Measurements from ENCODE around the gene CREB3L2. TPM values are rescaled to one million over a fixed set of nuclear protein-coding genes. Genes with fewer than 3 reads are reported as not detected.

The CREB3L2 gene
- total and polyA plus RNA-seq, 2 of the 4 experiments (the other 2 are of a cell fraction) = 42.3 to 57.9 TPM

GRCh38 chr7:137953043-137953664 is 48.7 kb downstream of the CREB3L2 start:
- no peak overlapping the region for H3K4me3 ChIP-seq (ENCODE audit: insufficient read depth, low read depth, low read length)

More at GRCh38 chr7:137953043-137953664, 48.7 kb downstream of the CREB3L2 start:
- intact Hi-C loops (cut with micrococcal nuclease) = loop anchor here (1.0 to 2.0 kb wide), 2 partner anchors 14 to 37 kb away; no protein-coding TSS in a partner anchor
- ATAC-seq (ENCODE audit: low read depth) = peak; percentile 86
- Histone ChIP-seq H2BK5ac (ENCODE audit: low read depth, low read length, poor library complexity, severe bottlenecking) (peak overlapping the region; percentile 85), H3K23ac (ENCODE audit: low read depth, low read length) (peak overlapping the region; percentile 57; the same call in 1 of the 2 replicates), H3K9me3 (ENCODE audit: control insufficient read depth, insufficient read depth, low read length) (no peaks in the 10 kb centered on the region), H2BK20ac (ENCODE audit: low read depth, low read length) (peak overlapping the region; percentile 66; the same call in 1 of the 2 replicates), H4K91ac (ENCODE audit: insufficient read depth, low read depth, low read length) (peak overlapping the region; percentile 66; the same call in 1 of the 2 replicates), H3K4me1 (ENCODE audit: control insufficient read depth, insufficient read depth, low read length) (peaks cover 21% of the 10 kb centered on the region), H2AK5ac (ENCODE audit: low read depth, low read length) (peak overlapping the region; percentile 40), H3K14ac (replicated peaks; ENCODE audit: low read depth, low read length) (peak overlapping the region; percentile 16; the same call in 1 of the 2 replicates), H2AFZ (replicated peaks; ENCODE audit: low read length, poor library complexity) (no peak overlapping the region), H3K18ac (ENCODE audit: low read depth, low read length) (peak overlapping the region; percentile 84; the same call in 1 of the 2 replicates), H3K9me1 (ENCODE audit: insufficient read depth, low read length) (peaks cover 31% of the 10 kb centered on the region), H2AK9ac (replicated peaks; ENCODE audit: low read depth, low read length, poor library complexity) (no peak overlapping the region), H3K79me1 (ENCODE audit: low read depth in 1 of 2, low read length in 2 of 2) (peaks cover 45 to 93% of the 10 kb centered on the region in 2 experiments), H3K27me3 (ENCODE audit: control insufficient read depth, insufficient read depth, low read length) (no peaks in the 10 kb centered on the region), H4K5ac (ENCODE audit: low read depth, low read length) (peak overlapping the region; percentile 45; the same call in 1 of the 2 replicates), H3K36me3 (ENCODE audit: control insufficient read depth, insufficient read depth, low read length) (peaks cover 7% of the 10 kb centered on the region; the same call in 1 of the 2 replicates), H3K27ac (ENCODE audit: insufficient read depth, low read length) (peak overlapping the region; percentile 82), H4K20me1 (ENCODE audit: insufficient read depth, low read length) (peaks cover 88% of the 10 kb centered on the region), H2BK15ac (ENCODE audit: low read depth, low read length) (0 out of 3 replicates have a peak overlapping the region, but pooled peaks have one; percentile 4), H3K4me2 (ENCODE audit: low read depth, low read length) (peak overlapping the region; percentile 88), H3K4ac (ENCODE audit: low read depth, low read length) (peak overlapping the region; percentile 75), H3K9ac (ENCODE audit: low read depth, low read length) (peak overlapping the region; percentile 28; the same call in 1 of the 2 replicates), H3K56ac (ENCODE audit: extremely low read depth, insufficient read depth, low read length) (peak overlapping the region; percentile 56), H2BK120ac (ENCODE audit: low read depth, low read length) (peak overlapping the region; percentile 48), H4K8ac (ENCODE audit: low read depth in 2 of 2, low read length in 2 of 2) (peak overlapping the region in 1 of 2 experiments; percentile 66; a peak in 1 of 4 replicates)
- dilution Hi-C loops (cut with HindIII; ENCODE audit: low sequenced_read_pairs, unreplicated experiment) = no loop called here
- BruUV-seq (replicated peaks) = no TSS peak
- ChIA-PET POLR2A (ENCODE audit: unreplicated experiment) (interaction anchor here (1.0 kb wide), 1 partner anchor 10 kb away, joined by 3 read pairs; no protein-coding TSS in a partner anchor), CTCF (interaction anchor here (0.6 to 1.8 kb wide), 3 partner anchors 13 to 49 kb away, joined by 3 to 4 read pairs (median 4); partner anchors contain the start of gene CREB3L2)
- peak; percentile 98 for DNase-seq
- in situ Hi-C loops (cut with MboI; ENCODE audit: low sequenced_read_pairs) = no loop called here
- TF ChIP-seq BHLHE40 (IDR thresholded peaks at IDR 0.05; ENCODE audit: low read depth, low read length) (peak; percentile 66; the same call in 1 of the 2 replicates), CHD1 (IDR thresholded peaks at IDR 0.05; ENCODE audit: low read depth, low read length) (0 out of 2 replicates have a peak, but pooled peaks have one; percentile 41), RAD21 (IDR thresholded peaks at IDR 0.05; ENCODE audit: low read length) (no peak), FOS (IDR thresholded peaks at IDR 0.05; ENCODE audit: low read depth, low read length) (peak; percentile 76)
- 0% methylated on average over 1 of the region's 8 CpGs; no CpG with 5 or more reads in 1 of the 2 experiments for WGBS, 2 experiments (ENCODE audit: extremely low coverage in 2 of 2, insufficient read length in 1 of 2)
